H9 (cell line): Measurements from ENCODE around the gene RPLP2. TPM values are rescaled to one million over a fixed set of nuclear protein-coding genes. Genes with fewer than 3 reads are reported as not detected.

Experiments used
- DNase-seq: peaks from one replicate; pipeline ENCODE4 v3.0.0-alpha.2; 2017
- H2AFZ ChIP-seq: one replicate; pipeline ENCODE4 v1.6.1; 2013; ENCODE audit warnings: mild to moderate bottlenecking, low read length, control low read depth, moderate library complexity
- H2AK5ac ChIP-seq: 2 replicates; pipeline ENCODE4 v1.6.1; 2013; ENCODE audit warnings: low read length, control low read depth, mixed read lengths; ENCODE audit not compliant: insufficient read length
- H2BK120ac ChIP-seq: one replicate; pipeline ENCODE4 v1.6.1; 2013; ENCODE audit warnings: low read depth, mild to moderate bottlenecking, low read length, control low read depth, inconsistent platforms; ENCODE audit not compliant: poor library complexity, severe bottlenecking
- H2BK12ac ChIP-seq: 2 replicates; pipeline ENCODE4 v1.6.1; 2013; ENCODE audit warnings: low read length, control low read depth, mixed read lengths, low read depth; ENCODE audit not compliant: insufficient read length
- H2BK15ac ChIP-seq: 2 replicates; pipeline ENCODE4 v1.6.1; 2013; ENCODE audit warnings: low read depth, low read length, control low read depth
- H2BK20ac ChIP-seq: one replicate; pipeline ENCODE4 v1.6.1; 2013; ENCODE audit warnings: low read depth, mild to moderate bottlenecking, low read length, control low read depth, inconsistent platforms; ENCODE audit not compliant: poor library complexity, severe bottlenecking
- H2BK5ac ChIP-seq: 2 replicates; pipeline ENCODE4 v1.6.1; 2013; ENCODE audit warnings: low read length, control low read depth, mixed read lengths; ENCODE audit not compliant: insufficient read length
- H3K14ac ChIP-seq: 2 replicates; pipeline ENCODE4 v1.6.1; 2013; ENCODE audit warnings: low read length, control low read depth; ENCODE audit not compliant: insufficient read depth
- H3K18ac ChIP-seq: 2 replicates; pipeline ENCODE4 v1.6.1; 2013; ENCODE audit warnings: low read depth, mild to moderate bottlenecking, mixed read lengths, low read length, control low read depth; ENCODE audit not compliant: insufficient read length
- H3K23ac ChIP-seq: 2 replicates; pipeline ENCODE4 v1.6.1; 2013; ENCODE audit warnings: low read length, control low read depth, mixed read lengths, low read depth; ENCODE audit not compliant: insufficient read length
- H3K23me2 ChIP-seq: 2 replicates; pipeline ENCODE4 v1.6.1; 2013; ENCODE audit warnings: low read depth, mild to moderate bottlenecking, mixed read lengths, low read length, control low read depth; ENCODE audit not compliant: insufficient read length, poor library complexity, severe bottlenecking
- H3K27ac ChIP-seq: 2 replicates; pipeline ENCODE4 v1.5.1; 2013; ENCODE audit warnings: low read length, control low read depth, mixed read lengths, low read depth; ENCODE audit not compliant: insufficient read length
- H3K27me3 ChIP-seq: 2 replicates; pipeline ENCODE4 v1.6.1; 2013; ENCODE audit warnings: low read length, control low read depth, inconsistent platforms; ENCODE audit not compliant: insufficient read depth
- H3K4ac ChIP-seq: 2 replicates; pipeline ENCODE4 v1.6.1; 2013; ENCODE audit warnings: low read depth, mild to moderate bottlenecking, control low read depth, inconsistent platforms, low read length, moderate library complexity
- H3K4me1 ChIP-seq: 2 replicates; pipeline ENCODE4 v1.6.1; 2013; ENCODE audit warnings: low read length, control low read depth, inconsistent platforms; ENCODE audit not compliant: insufficient read depth
- H3K4me2 ChIP-seq: 2 replicates; pipeline ENCODE4 v1.6.1; 2013; ENCODE audit warnings: low read length, control low read depth, mixed read lengths; ENCODE audit not compliant: insufficient read length, insufficient read depth
- H3K56ac ChIP-seq: 2 replicates; pipeline ENCODE4 v1.6.1; 2013; ENCODE audit warnings: low read depth, mild to moderate bottlenecking, mixed read lengths, low read length, control low read depth; ENCODE audit not compliant: insufficient read length
- H3K79me1 ChIP-seq: 2 replicates; pipeline ENCODE4 v1.6.1; 2013; ENCODE audit warnings: low read depth, mild to moderate bottlenecking, moderate library complexity, low read length, control low read depth, inconsistent platforms; ENCODE audit not compliant: insufficient read depth, poor library complexity, severe bottlenecking
- H3K79me2 ChIP-seq: 2 replicates; pipeline ENCODE4 v1.6.1; 2013; ENCODE audit warnings: low read length, control low read depth, inconsistent platforms; ENCODE audit not compliant: insufficient read depth
- H3K9ac ChIP-seq: 2 replicates; pipeline ENCODE4 v1.6.1; 2013; ENCODE audit warnings: low read length, control low read depth, mixed read lengths; ENCODE audit not compliant: insufficient read length; ENCODE audit errors: extremely low read depth
- H3K9me3 ChIP-seq: one replicate; pipeline ENCODE4 v1.6.1; 2013; ENCODE audit warnings: low read depth, low read length, inconsistent platforms; ENCODE audit not compliant: control insufficient read depth
- H3T11ph ChIP-seq: one replicate; pipeline ENCODE4 v1.6.1; 2013; ENCODE audit warnings: mild to moderate bottlenecking, low read length, control low read depth, inconsistent platforms
- H4K20me1 ChIP-seq: one replicate; pipeline ENCODE4 v1.6.1; 2013; ENCODE audit not compliant: control insufficient read depth, insufficient read length, insufficient read depth
- H4K5ac ChIP-seq: 2 replicates; pipeline ENCODE4 v1.6.1; 2013; ENCODE audit warnings: low read depth, mild to moderate bottlenecking, mixed read lengths, low read length, control low read depth; ENCODE audit not compliant: insufficient read length
- H4K8ac ChIP-seq: replicated peaks from 2 replicates; pipeline ENCODE4 v1.6.1; 2013; ENCODE audit warnings: low read length, control low read depth, mixed read lengths, low read depth; ENCODE audit not compliant: insufficient read length
- H4K91ac ChIP-seq: 2 replicates; pipeline ENCODE4 v1.6.1; 2013; ENCODE audit warnings: low read depth, mild to moderate bottlenecking, moderate library complexity, mixed read lengths, low read length, control low read depth; ENCODE audit not compliant: insufficient read length
- H3K27ac Mint-ChIP-seq, 3 experiments: 2 replicates in 2 of 3; 3 replicates in 1 of 3; pipeline ENCODE4 v1.8.0; 2020 to 2021; ENCODE audit warnings: mixed read lengths in 3 of 3, mild to moderate bottlenecking in 1 of 3, moderate library complexity in 1 of 3
- H3K27me3 Mint-ChIP-seq: 2 replicates; pipeline ENCODE4 v1.8.0; 2021; ENCODE audit warnings: low read depth, mild to moderate bottlenecking, moderate library complexity, mixed read lengths
- H3K36me3 Mint-ChIP-seq, 3 experiments: 2 replicates in 2 of 3; 3 replicates in 1 of 3; pipeline ENCODE4 v1.8.0; 2020 to 2021; ENCODE audit warnings: low read depth in 3 of 3, mixed read lengths in 3 of 3; ENCODE audit not compliant: insufficient read depth in 1 of 3
- H3K4me1 Mint-ChIP-seq, 2 experiments: 2 replicates each; pipeline ENCODE4 v1.8.0; 2020; ENCODE audit warnings: mixed read lengths in 2 of 2
- H3K4me3 Mint-ChIP-seq, 2 experiments: 2 replicates in 1 of 2; 3 replicates in 1 of 2; pipeline ENCODE4 v1.8.0; 2020 to 2021; ENCODE audit warnings: mild to moderate bottlenecking in 2 of 2, mixed read lengths in 2 of 2, moderate library complexity in 1 of 2
- H3K9me3 Mint-ChIP-seq, 2 experiments: 2 replicates in 1 of 2; 3 replicates in 1 of 2; pipeline ENCODE4 v1.8.0; 2020; ENCODE audit warnings: mild to moderate bottlenecking in 2 of 2, mixed read lengths in 2 of 2, moderate library complexity in 1 of 2
- CTCF ChIP-seq: fragments of 200-600 bp; sonication (generic); conservative IDR thresholded peaks from 3 replicates; pipeline ENCODE4 v1.8.0; 2021; ENCODE audit warnings: antibody characterized with exemption, mild to moderate bottlenecking
- WGBS: extraction: QIAGEN DNeasy Blood & Tissue Kit; methylation state at CpG from one replicate; pipeline ENCODE4 v1.1.7; 2013; ENCODE audit warnings: missing lambda C conversion rate, low lambda C conversion rate, mixed read lengths; ENCODE audit not compliant: insufficient read length; ENCODE audit errors: extremely low coverage; 5-methylcytosine and 5-hydroxymethylcytosine counted together
- total RNA-seq: library from RNA; stranded (reverse); gene quantifications from 2 replicates; pipeline ENCODE4 v1.2.1, GENCODE V29; 2021

Gene RPLP2
- total RNA-seq, 1 experiment from 2014 or later, result 2,138 TPM

- H3K79me2 ChIP-seq, result no peaks in the 10 kb centered on the region
- no peak for TF ChIP-seq CTCF
- H2BK15ac ChIP-seq, result no peak overlapping the region
- Mint-ChIP-seq H3K9me3 (no peaks in the 10 kb centered on the region), H3K27ac (no peak overlapping the region), H3K4me1 (peaks cover 22 to 66% of the 10 kb centered on the region in 2 experiments), H3K27me3 (peaks cover 21% of the 10 kb centered on the region), H3K4me3 (no peak overlapping the region; a peak in 1 of 5 replicates), H3K36me3 (peaks cover 0 to 13% (median 0%) of the 10 kb centered on the region in 3 experiments; a peak in 3 of 7 replicates)
- no peak overlapping the region for H2BK5ac ChIP-seq
- no peaks in the 10 kb centered on the region for H3K27me3 ChIP-seq
- H3K9ac ChIP-seq, result no peak overlapping the region
- no peak overlapping the region for H2BK120ac ChIP-seq
- no peak overlapping the region for H2BK12ac ChIP-seq
- no peak overlapping the region for H3T11ph ChIP-seq
- no peak overlapping the region for H3K27ac ChIP-seq
- no peak overlapping the region for H2AK5ac ChIP-seq
- no peak overlapping the region for H4K5ac ChIP-seq
- H3K9me3 ChIP-seq, result no peaks in the 10 kb centered on the region
- no peaks in the 10 kb centered on the region for H4K20me1 ChIP-seq
- H2AFZ ChIP-seq, result no peak overlapping the region
- no peaks in the 10 kb centered on the region; the same call in 1 of the 2 replicates for H3K4me1 ChIP-seq
- H3K4ac ChIP-seq, result no peak overlapping the region
- H3K56ac ChIP-seq, result no peak overlapping the region
- no peak overlapping the region for H3K4me2 ChIP-seq
- H2BK20ac ChIP-seq, result no peak overlapping the region
- H3K18ac ChIP-seq, result no peak overlapping the region
- H4K8ac ChIP-seq, result no peak overlapping the region
- no peaks in the 10 kb centered on the region for H3K23me2 ChIP-seq
- no peak overlapping the region for H3K14ac ChIP-seq
- WGBS, result no CpG with 5 or more reads among the region's 21 CpGs
- DNase-seq, result no peak
- no peak overlapping the region for H3K23ac ChIP-seq
- H3K79me1 ChIP-seq, result no peaks in the 10 kb centered on the region
- H4K91ac ChIP-seq, result no peak overlapping the region
These were observed 50.7 kb downstream of the RPLP2 start for GRCh38 chr11:860234-861104.
